AG09319 (cell line): ENCODE data around the gene SUSD4.

ENCODE experiments used
- DNase-seq: peaks from one replicate; pipeline ENCODE4 v3.0.0-alpha.2; 2010; ENCODE audit warnings: low read depth; ENCODE audit errors: extremely low read depth
- TF ChIP-seq, protein P1 (sequence below): IDR thresholded peaks from 2 replicates; pipeline ENCODE4 v1.5.1; 2011; ENCODE audit warnings: low read depth, mild to moderate bottlenecking, inconsistent platforms, low read length, moderate library complexity

SUSD4 gene, protein sequence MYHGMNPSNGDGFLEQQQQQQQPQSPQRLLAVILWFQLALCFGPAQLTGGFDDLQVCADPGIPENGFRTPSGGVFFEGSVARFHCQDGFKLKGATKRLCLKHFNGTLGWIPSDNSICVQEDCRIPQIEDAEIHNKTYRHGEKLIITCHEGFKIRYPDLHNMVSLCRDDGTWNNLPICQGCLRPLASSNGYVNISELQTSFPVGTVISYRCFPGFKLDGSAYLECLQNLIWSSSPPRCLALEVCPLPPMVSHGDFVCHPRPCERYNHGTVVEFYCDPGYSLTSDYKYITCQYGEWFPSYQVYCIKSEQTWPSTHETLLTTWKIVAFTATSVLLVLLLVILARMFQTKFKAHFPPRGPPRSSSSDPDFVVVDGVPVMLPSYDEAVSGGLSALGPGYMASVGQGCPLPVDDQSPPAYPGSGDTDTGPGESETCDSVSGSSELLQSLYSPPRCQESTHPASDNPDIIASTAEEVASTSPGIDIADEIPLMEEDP

GRCh38 chr1:223363856-223364684 lies at the start of gene SUSD4:
Gene SUSD4 (minus strand): TSS chr1:223364176. CDS start chr1:223363425, 751 bp downstream.
- TF ChIP-seq, protein P1, sequence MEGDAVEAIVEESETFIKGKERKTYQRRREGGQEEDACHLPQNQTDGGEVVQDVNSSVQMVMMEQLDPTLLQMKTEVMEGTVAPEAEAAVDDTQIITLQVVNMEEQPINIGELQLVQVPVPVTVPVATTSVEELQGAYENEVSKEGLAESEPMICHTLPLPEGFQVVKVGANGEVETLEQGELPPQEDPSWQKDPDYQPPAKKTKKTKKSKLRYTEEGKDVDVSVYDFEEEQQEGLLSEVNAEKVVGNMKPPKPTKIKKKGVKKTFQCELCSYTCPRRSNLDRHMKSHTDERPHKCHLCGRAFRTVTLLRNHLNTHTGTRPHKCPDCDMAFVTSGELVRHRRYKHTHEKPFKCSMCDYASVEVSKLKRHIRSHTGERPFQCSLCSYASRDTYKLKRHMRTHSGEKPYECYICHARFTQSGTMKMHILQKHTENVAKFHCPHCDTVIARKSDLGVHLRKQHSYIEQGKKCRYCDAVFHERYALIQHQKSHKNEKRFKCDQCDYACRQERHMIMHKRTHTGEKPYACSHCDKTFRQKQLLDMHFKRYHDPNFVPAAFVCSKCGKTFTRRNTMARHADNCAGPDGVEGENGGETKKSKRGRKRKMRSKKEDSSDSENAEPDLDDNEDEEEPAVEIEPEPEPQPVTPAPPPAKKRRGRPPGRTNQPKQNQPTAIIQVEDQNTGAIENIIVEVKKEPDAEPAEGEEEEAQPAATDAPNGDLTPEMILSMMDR, result no peak
- no peak for DNase-seq

- DNase-seq, result no peak
- TF ChIP-seq, protein P1, result no peak
Observed at GRCh38 chr1:223413216-223413615, 49.2 kb upstream of the SUSD4 start.

DNA sequence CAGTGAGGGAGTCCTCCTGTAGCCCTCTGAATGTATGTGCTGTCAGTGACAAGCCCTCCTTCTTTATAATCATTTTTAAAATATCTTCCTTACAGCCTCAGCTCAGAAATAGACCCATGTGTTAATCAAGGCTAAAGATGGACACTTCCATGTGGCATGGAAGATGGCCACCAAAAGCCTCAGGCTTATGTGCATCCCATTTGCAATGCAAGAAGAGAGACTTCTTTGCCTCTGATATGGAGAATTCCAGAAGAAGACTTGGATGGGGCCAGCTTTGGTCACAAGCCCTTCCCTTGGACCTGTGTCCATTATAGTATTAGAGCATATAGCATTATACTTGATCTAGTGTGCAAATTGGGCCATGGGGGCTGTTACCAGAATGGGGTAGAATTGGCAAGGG lies 47.7 kb upstream of the SUSD4 start:
- DNase-seq, result no peak
- TF ChIP-seq, protein P1, result no peak

DNA sequence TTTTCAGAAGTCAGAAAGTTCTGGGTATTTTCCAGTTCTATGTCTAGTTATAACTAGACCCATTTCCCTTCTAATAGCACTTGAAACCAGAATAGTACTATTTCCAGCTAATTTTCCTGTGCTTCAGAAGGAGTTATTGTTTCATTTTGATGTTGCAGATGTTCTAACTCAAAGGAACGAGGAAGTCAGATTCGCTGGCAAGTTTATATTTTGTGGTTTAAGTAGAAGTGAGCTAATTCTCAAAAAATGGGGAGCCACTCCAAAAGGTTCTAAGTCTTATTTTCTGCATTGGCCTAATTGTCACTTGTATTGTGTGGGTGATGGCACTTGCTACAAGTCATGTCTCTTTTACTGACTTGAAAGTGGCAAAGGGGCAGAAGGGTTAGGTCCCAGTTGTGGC lies 47.3 kb upstream of the SUSD4 start:
- DNase-seq, result peak; percentile 32
- TF ChIP-seq, protein P1, result no peak

DNA sequence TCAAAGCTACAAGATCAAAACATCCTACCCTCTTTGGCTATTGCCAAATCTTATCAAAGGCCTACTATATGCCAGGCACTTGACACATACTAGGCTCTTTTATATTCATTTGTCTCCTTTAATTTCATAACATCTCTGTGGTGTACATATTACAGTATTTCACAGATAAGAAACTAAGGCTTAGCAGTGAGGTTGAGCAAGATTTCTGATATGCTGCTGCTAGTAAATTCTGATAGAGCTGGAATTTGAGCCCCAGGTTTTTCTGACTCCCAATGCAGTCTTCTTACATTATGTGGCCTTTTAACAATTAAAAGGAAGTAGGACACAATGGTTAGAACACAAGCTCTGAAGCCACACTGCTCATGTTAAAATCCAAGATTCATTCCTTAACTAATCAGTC lies 46.1 kb upstream of the SUSD4 start:
- TF ChIP-seq, protein P1, result no peak
- DNase-seq, result no peak

DNA sequence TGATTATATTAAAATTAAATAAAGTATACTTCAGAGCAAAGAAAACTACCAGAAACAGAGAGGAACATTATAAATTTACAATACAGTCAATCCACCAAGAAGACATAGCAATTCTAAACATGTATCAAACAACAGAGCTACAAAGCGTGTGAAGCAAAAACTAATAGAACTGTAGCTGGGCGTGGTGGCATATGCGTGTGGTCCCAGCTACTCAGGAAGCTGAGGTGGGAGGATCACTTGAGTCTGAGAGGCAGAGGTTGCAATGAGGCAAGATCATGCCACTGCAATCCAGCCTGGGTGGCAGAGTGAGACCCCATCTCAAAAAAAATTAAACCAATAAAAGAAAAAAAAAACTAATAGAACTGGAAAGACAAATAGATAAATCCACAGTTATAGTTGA lies 41.5 kb upstream of the SUSD4 start:
- DNase-seq, result no peak
- TF ChIP-seq, protein P1, result no peak
